Thymus (tissue), 11 donors: ENCODE data around the gene RASGRF1. TPM values are rescaled to one million over a fixed set of nuclear protein-coding genes. Genes with fewer than 3 reads are reported as not detected.
A peak's percentile ranks its signal among the peaks of the same experiment; 100 is the strongest.

ENCODE experiments used
- DNase-seq, 9 donors: peaks; one replicate each; pipeline ENCODE4 v3.0.0-alpha.2; 2013; ENCODE audit warnings: low spot score in 9 of 9, low read depth in 6 of 9, missing footprints in 1 of 9
- H3K27ac ChIP-seq, 2 donors: one replicate each; pipeline ENCODE4 v1.5.1; 2013; ENCODE audit warnings: control low read depth in 1 of 2, low read depth in 1 of 2, low read length in 1 of 2, mild to moderate bottlenecking in 1 of 2, moderate library complexity in 1 of 2
- H3K27me3 ChIP-seq, 2 donors: one replicate each; pipeline ENCODE4 v1.5.1; 2013; ENCODE audit warnings: low read length in 1 of 2; ENCODE audit not compliant: control insufficient read depth in 2 of 2, insufficient read depth in 1 of 2
- H3K36me3 ChIP-seq, 2 donors: one replicate each; pipeline ENCODE4 v1.5.1; 2013; ENCODE audit warnings: low read length in 1 of 2, mild to moderate bottlenecking in 1 of 2, moderate library complexity in 1 of 2; ENCODE audit not compliant: control insufficient read depth in 2 of 2, insufficient read depth in 2 of 2
- H3K4me1 ChIP-seq, 2 donors: one replicate each; pipeline ENCODE4 v1.5.1; 2013; ENCODE audit warnings: low read length in 2 of 2; ENCODE audit not compliant: control insufficient read depth in 2 of 2, insufficient read depth in 2 of 2
- H3K4me3 ChIP-seq, 2 donors: one replicate each; pipeline ENCODE4 v1.5.1; 2013; ENCODE audit warnings: low read length in 2 of 2, control low read depth in 1 of 2, mild to moderate bottlenecking in 1 of 2
- H3K9me3 ChIP-seq, 2 donors: one replicate each; pipeline ENCODE4 v1.5.1; 2013; ENCODE audit warnings: low read length in 1 of 2, mild to moderate bottlenecking in 1 of 2; ENCODE audit not compliant: control insufficient read depth in 2 of 2, insufficient read depth in 1 of 2
- WGBS: extraction: QIAGEN DNeasy Blood & Tissue Kit; methylation state at CpG from one replicate; pipeline ENCODE4 v1.1.7; 2013; 5-methylcytosine and 5-hydroxymethylcytosine counted together
- polyA plus RNA-seq: library from polyadenylated mRNA; stranded (reverse); fragments of 200-250 nt; gene quantifications from one replicate; pipeline ENCODE4 v1.2.3, GENCODE V29; 2013
- total RNA-seq: library from RNA; stranded (reverse); fragments of 120-200 nt; gene quantifications from one replicate; pipeline ENCODE4 v1.2.4, GENCODE V29; 2013
- donor health status: healthy.

The RASGRF1 gene
- total and polyA plus RNA-seq, 2 donors, result 0.47 to 0.52 TPM

DNA sequence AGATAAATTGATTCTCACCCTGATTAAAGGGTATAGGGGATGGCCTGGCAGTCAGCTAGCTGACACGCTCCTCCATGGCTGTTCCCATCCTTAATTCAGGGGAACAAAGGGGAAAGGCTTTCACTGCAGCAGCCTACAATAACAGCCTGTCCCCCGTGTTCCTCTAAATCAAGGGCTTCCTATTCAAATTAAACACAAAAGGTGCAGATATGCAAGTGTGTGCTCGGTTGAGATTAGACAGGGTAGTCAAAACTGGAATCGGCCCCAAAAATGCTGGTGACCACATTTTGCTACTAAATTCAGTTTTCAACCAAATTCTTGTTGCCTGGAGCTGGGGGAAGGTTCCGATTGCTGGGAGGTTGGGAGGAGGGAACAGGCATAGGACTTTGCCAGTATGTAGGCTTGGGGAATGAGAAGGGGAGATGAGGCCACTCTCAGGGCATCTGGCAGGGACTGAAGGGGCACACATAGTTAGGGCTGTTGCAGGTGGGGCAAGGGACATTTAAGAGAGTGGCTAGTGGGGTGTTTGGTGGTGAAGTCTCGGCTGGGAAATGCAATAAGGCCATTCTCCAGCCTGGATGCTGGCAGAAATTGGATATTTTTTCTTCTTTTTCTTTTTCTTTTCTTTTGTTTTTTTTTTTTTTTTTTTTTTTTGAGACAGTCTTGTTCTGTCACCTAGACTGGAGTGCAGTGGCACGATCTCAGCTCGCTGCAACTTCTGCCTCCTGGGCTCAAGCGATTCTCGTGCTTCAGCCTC lies 112.8 kb downstream of the RASGRF1 start:
- no peak overlapping the region for H3K27ac ChIP-seq
- H3K36me3 ChIP-seq, result no peaks in the 10 kb centered on the region
- WGBS, result 89% methylated on average over 10 of the region's 10 CpGs
- no peaks in the 10 kb centered on the region for H3K4me1 ChIP-seq
- no peaks in the 10 kb centered on the region for H3K27me3 ChIP-seq
- H3K9me3 ChIP-seq, result no peaks in the 10 kb centered on the region
- no peak for DNase-seq
- no peak overlapping the region for H3K4me3 ChIP-seq

DNA sequence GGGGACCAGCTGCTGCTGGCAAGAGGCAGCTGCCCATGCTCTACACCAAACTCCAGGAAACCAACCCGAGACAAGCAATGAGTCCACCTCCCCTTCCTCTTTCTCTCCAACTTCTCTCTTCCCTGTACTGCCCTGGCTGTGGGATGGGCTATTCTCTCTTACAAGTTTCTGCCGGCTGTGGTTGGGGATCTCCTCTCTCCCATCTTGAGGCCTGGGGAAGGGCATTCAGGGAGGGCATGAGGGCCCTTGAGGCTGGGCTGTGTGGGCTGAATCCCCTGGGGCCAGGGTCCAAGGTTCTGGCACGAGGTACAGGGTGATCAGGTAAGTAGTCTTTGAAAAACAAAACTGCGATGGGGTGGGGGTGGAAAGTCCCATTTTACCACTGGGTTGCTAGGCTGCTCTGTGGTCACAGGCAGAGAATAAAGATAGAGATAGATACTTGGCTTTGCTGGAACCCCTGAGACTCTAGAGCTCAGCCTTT lies 113.4 kb downstream of the RASGRF1 start:
- Histone ChIP-seq H3K27ac (no peak overlapping the region), H3K4me1 (no peaks in the 10 kb centered on the region), H3K27me3 (no peaks in the 10 kb centered on the region), H3K36me3 (no peaks in the 10 kb centered on the region), H3K9me3 (no peaks in the 10 kb centered on the region), H3K4me3 (no peak overlapping the region)
- WGBS, result 73% methylated on average over 4 of the region's 4 CpGs
- peak in 1 of 9 donors; percentile 7 for DNase-seq

DNA sequence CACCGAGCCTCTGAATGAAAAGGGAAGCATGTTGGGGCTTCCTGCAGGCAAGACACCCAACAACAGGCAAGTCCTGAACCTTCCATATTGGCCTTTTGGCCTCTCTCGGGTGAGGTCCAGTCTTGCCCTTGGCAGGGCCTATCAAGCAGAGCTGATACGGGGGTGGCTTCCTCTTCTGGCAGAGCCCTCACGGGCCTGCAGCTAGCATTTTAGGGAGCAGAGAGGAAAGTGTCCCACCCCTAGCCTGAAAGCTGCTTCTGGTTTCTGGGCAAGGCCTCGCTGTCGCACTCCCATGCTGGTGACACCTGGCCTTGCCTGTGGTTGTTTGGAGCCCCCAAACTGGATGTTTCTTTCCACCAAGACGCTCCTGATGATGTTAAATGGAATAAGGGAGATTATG lies 113.9 kb downstream of the RASGRF1 start:
- H3K27ac ChIP-seq, result no peak overlapping the region
- WGBS, result 81% methylated on average over 7 of the region's 7 CpGs
- no peaks in the 10 kb centered on the region for H3K9me3 ChIP-seq
- no peak for DNase-seq
- H3K4me3 ChIP-seq, result no peak overlapping the region
- H3K27me3 ChIP-seq, result no peaks in the 10 kb centered on the region
- H3K36me3 ChIP-seq, result no peaks in the 10 kb centered on the region
- no peaks in the 10 kb centered on the region for H3K4me1 ChIP-seq

DNA sequence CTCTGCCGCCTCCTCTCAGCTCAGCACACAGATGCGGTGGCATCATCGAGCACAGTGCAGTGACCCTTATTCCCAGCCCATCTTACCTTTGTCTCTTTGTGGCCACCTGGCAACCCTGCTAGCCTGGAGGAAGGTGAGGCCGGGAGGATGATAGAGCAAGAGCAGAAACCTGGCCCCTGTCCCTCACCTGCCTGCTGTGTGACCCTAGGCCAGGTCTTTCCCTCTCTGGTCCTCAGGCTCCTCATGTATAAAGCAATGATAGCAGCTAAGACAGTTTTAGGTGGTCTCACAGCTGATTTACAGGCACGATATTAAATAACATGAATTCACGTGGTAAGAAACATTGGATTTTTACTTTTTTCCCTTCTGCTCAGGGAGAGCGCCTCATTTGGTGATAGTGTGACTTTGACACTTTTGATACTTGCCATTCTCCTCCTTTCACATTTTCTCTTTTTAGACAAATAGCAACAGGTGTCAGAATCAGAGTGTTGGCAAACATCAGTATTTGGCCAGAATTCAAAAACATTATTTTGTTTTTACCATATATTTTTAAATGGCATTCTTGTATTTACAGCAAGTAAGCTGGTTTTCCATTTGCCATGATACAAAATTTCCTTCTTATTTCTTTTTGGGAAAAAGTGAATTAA lies 116.2 kb downstream of the RASGRF1 start:
- Histone ChIP-seq H3K27me3 (no peaks in the 10 kb centered on the region), H3K4me1 (no peaks in the 10 kb centered on the region), H3K27ac (no peak overlapping the region), H3K36me3 (no peaks in the 10 kb centered on the region), H3K4me3 (no peak overlapping the region), H3K9me3 (no peaks in the 10 kb centered on the region)
- no peak for DNase-seq
- 96% methylated on average over 7 of the region's 7 CpGs for WGBS

DNA sequence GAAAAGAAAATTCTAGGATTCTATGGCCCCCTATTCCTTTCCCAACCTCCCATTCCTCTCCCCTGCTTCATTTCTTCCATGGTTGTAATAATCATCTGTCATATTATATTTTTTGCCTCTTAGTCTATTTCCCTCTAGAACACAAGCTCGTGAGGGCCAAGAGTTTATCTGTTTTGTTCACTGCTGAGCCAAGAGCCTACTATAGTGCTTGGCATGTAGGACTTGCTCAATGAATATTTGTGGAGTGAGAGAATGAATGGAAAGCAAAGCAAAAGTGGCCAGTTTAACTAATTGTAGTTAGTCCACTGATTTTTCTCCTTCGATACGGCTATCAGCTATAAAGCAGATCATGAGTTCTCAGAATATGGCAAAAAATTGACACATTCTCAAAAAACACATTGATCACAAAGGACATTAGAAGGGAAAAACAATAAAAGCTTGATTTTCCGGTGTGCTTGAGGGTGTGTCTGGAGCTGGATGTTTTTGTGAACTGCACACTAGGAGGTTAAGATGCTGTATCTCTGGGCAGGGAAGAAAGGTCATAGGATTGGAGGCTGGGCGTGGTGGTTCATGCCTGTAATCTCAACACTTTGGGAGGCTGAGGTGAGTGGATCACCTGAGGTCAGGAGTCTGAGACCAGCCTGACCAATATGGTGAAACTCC lies 120.8 kb downstream of the RASGRF1 start:
- H3K27me3 ChIP-seq, result no peaks in the 10 kb centered on the region
- H3K9me3 ChIP-seq, result no peaks in the 10 kb centered on the region
- no peak for DNase-seq
- H3K36me3 ChIP-seq, result no peaks in the 10 kb centered on the region
- 98% methylated on average over 5 of the region's 5 CpGs for WGBS
- H3K4me3 ChIP-seq, result no peak overlapping the region
- H3K4me1 ChIP-seq, result no peaks in the 10 kb centered on the region
- no peak overlapping the region for H3K27ac ChIP-seq

DNA sequence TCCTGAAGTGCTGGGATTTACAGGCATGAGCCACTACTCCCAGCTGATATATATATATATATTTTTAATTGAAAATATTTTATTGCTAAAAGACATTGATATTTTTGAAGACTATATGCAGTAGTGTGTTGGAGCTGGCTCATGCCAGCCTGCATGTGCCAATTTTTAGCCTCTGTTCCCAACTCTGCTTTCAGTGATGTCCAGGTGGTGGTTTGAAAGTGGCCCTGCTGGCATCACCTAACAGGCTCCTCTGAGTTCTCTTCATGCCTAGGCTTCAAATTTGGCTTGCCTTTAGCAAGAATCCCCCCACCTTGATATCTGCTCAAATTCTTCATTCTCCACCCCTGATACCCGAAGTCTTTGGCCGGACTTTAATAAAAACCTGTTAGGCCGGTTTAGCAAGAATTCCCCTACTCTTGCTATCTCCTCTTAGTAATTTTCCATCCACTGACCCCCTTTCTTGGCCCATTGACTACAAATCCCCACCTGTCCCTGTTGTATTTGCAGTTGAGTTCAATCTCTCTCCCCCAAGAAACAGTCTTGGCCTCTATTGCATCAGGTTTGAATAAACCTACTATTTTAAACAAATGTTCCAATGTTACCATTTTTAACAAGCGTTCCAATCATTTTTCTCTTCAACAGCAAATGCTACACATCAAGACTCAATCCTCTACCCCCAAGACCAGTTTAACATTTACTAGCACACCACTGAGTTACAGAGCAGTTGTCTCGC lies 121.9 kb downstream of the RASGRF1 start:
- DNase-seq, result no peak
- no peaks in the 10 kb centered on the region for H3K27me3 ChIP-seq
- H3K9me3 ChIP-seq, result no peaks in the 10 kb centered on the region
- H3K4me3 ChIP-seq, result no peak overlapping the region
- no peak overlapping the region for H3K27ac ChIP-seq
- 96% methylated on average over 5 of the region's 5 CpGs for WGBS
- no peaks in the 10 kb centered on the region for H3K4me1 ChIP-seq
- no peaks in the 10 kb centered on the region for H3K36me3 ChIP-seq

DNA sequence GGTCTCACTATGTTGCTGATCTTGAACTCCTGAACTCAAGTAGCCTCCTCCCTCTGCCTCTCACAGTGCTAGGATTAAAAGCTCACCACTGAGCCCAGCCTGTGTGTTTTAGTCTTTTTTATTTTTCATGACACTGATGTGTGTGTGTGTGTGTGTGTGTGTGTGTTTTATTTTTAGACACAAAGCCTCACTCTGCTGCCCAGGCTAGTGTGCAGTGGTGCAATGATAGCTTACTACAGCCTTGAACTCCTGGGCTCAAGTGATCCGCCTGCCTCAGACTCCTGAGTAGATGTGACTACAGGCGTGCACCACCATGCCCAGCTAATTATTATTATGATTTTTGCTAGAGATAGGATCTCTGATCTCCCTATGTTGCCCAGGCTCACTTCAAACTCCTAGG lies 122.5 kb downstream of the RASGRF1 start:
- H3K4me3 ChIP-seq, result no peak overlapping the region
- H3K27ac ChIP-seq, result no peak overlapping the region
- no peaks in the 10 kb centered on the region for H3K4me1 ChIP-seq
- no peak for DNase-seq
- no peaks in the 10 kb centered on the region for H3K27me3 ChIP-seq
- H3K9me3 ChIP-seq, result no peaks in the 10 kb centered on the region
- 96% methylated on average over 2 of the region's 2 CpGs for WGBS
- H3K36me3 ChIP-seq, result no peaks in the 10 kb centered on the region

DNA sequence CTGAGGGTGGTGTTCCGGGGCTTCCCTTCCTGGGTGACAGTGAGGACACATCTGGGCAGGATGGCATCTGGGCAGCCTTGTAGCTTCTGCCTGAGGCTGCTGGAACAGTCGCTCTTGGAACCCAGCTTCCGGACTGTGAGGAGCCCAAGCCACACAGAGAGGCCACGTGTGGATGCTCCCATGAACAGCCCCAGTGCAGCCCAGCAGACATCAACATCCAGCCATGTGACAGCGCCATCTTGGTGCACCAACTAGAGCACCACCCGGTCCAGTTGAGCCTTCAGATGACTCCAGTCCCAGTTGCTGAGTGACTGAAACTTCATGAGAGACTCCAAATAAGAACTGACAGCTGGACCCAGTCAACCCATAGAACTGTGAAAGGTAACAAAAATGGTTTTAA lies 130.3 kb downstream of the RASGRF1 start:
- 97% methylated on average over 6 of the region's 6 CpGs for WGBS

More for the DNA sequence above, 130.3 kb downstream of the RASGRF1 start:
- H3K36me3 ChIP-seq, result no peaks in the 10 kb centered on the region
- H3K9me3 ChIP-seq, result peaks cover 0 to 3% of the 10 kb centered on the region in 2 donors
- no peaks in the 10 kb centered on the region for H3K27me3 ChIP-seq
- no peak for DNase-seq
- no peak overlapping the region for H3K4me3 ChIP-seq
- H3K27ac ChIP-seq, result no peak overlapping the region
- H3K4me1 ChIP-seq, result no peaks in the 10 kb centered on the region
